HEK293 (cell line): Measurements from ENCODE around the gene SPINDOC.

Experiments
- CTCF ChIA-PET: fragments of 350-600 bp; formaldehyde crosslinking; extraction: SDS; loops from one replicate; lab custom pipeline; 2021; ENCODE audit warnings: antibody characterized with exemption; lab: Yijun Ruan, JAX
- POLR2A ChIA-PET: fragments of 300-600 bp; formaldehyde crosslinking; extraction: SDS; loops from one replicate; lab custom pipeline; 2020; ENCODE audit warnings: antibody characterized with exemption, inconsistent platforms; lab: Yijun Ruan, JAX
- H3K27ac ChIP-seq: fragments of 200-500 bp; sonication (Bioruptor generic); 2 replicates; pipeline ENCODE4 v1.5.1; 2014; ENCODE audit warnings: low read depth, low read length, control low read depth, inconsistent platforms; ENCODE audit errors: extremely low read depth
- H3K36me3 ChIP-seq, 2 experiments: fragments of 200-500 bp in 1 of 2; sonication (Bioruptor generic) in 1 of 2; 1 replicate in 1 of 2; 2 replicates in 1 of 2; pipeline ENCODE4 v1.5.1; 2014 to 2017; ENCODE audit warnings: inconsistent platforms in 2 of 2, low read length in 2 of 2; ENCODE audit not compliant: control insufficient read depth in 2 of 2, insufficient read depth in 1 of 2
- H3K4me1 ChIP-seq: fragments of 200-500 bp; sonication (Bioruptor generic); 2 replicates; pipeline ENCODE4 v1.5.1; 2014; ENCODE audit warnings: mild to moderate bottlenecking, low read length, inconsistent platforms; ENCODE audit not compliant: control insufficient read depth, insufficient read depth
- H3K4me3 ChIP-seq: 2 replicates; pipeline ENCODE4 v1.5.1; 2011; ENCODE audit warnings: low read depth, mild to moderate bottlenecking, control low read depth, low read length, moderate library complexity
- H3K9me3 ChIP-seq: fragments of 200-500 bp; sonication (Bioruptor generic); 2 replicates; pipeline ENCODE4 v1.5.1; 2014; ENCODE audit warnings: low read depth, low read length, inconsistent platforms; ENCODE audit not compliant: control insufficient read depth, insufficient read depth
- IKZF3 ChIP-seq: fragments of 450-650 bp; IDR thresholded peaks from 2 replicates; pipeline ENCODE4 v1.5.0; 2018; ENCODE audit warnings: missing biosample characterization, mild to moderate bottlenecking, missing genetic modification characterization, moderate library complexity
- SP2 ChIP-seq: fragments of 450-650 bp; formaldehyde crosslinking; IDR thresholded peaks from 2 replicates; pipeline ENCODE4 v1.5.1; 2016; ENCODE audit warnings: missing biosample characterization, missing genetic modification characterization
- YY1 ChIP-seq: fragments of 450-650 bp; formaldehyde crosslinking; IDR thresholded peaks from 2 replicates; pipeline ENCODE4 v1.5.1; 2018; ENCODE audit warnings: missing biosample characterization, missing genetic modification characterization
- ZFP69B ChIP-seq: fragments of 450-650 bp; formaldehyde crosslinking; IDR thresholded peaks from 2 replicates; pipeline ENCODE4 v1.5.1; 2016; ENCODE audit warnings: missing biosample characterization, missing genetic modification characterization
- ZNF132 ChIP-seq: fragments of 450-650 bp; formaldehyde crosslinking; IDR thresholded peaks from 2 replicates; pipeline ENCODE4 v1.5.1; 2017; ENCODE audit warnings: missing biosample characterization, missing genetic modification characterization, borderline replicate concordance
- ZNF146 ChIP-seq: fragments of 450-650 bp; formaldehyde crosslinking; IDR thresholded peaks from 2 replicates; pipeline ENCODE4 v1.5.1; 2016; ENCODE audit warnings: missing biosample characterization, missing genetic modification characterization
- ZNF2 ChIP-seq: fragments of 450-650 bp; formaldehyde crosslinking; IDR thresholded peaks from 2 replicates; pipeline ENCODE4 v1.5.1; 2016; ENCODE audit warnings: missing biosample characterization, missing genetic modification characterization
- ZNF366 ChIP-seq: fragments of 450-650 bp; formaldehyde crosslinking; conservative IDR thresholded peaks from 2 replicates; pipeline ENCODE4 v1.5.1; 2016; ENCODE audit warnings: missing biosample characterization, missing genetic modification characterization
- ZNF561 ChIP-seq: fragments of 450-650 bp; IDR thresholded peaks from 2 replicates; pipeline ENCODE4 v1.5.1; 2018; ENCODE audit warnings: missing biosample characterization, missing genetic modification characterization, borderline replicate concordance
- ZNF664 ChIP-seq: fragments of 450-650 bp; formaldehyde crosslinking; IDR thresholded peaks from 2 replicates; pipeline ENCODE4 v1.5.1; 2016; ENCODE audit warnings: missing biosample characterization, missing genetic modification characterization
- TF ChIP-seq, protein P1 (sequence below): fragments of 450-650 bp; formaldehyde crosslinking; IDR thresholded peaks from 2 replicates; pipeline ENCODE4 v1.5.1; 2016; ENCODE audit warnings: missing biosample characterization, missing genetic modification characterization
- TF ChIP-seq, protein P2 (sequence below): fragments of 450-650 bp; formaldehyde crosslinking; IDR thresholded peaks from 2 replicates; pipeline ENCODE4 v1.5.1; 2016; ENCODE audit warnings: missing biosample characterization, missing genetic modification characterization
- TF ChIP-seq, protein P3 (sequence below): fragments of 450-650 bp; formaldehyde crosslinking; IDR thresholded peaks from 2 replicates; pipeline ENCODE4 v1.5.1; 2017; ENCODE audit warnings: missing biosample characterization, missing genetic modification characterization
- TF ChIP-seq, protein P4 (sequence below): fragments of 450-650 bp; formaldehyde crosslinking; IDR thresholded peaks from 2 replicates; pipeline ENCODE4 v1.5.1; 2016; ENCODE audit warnings: missing biosample characterization, missing genetic modification characterization, low read depth
- TF ChIP-seq, protein P5 (sequence below): fragments of 450-650 bp; formaldehyde crosslinking; IDR thresholded peaks from 2 replicates; pipeline ENCODE4 v1.5.1; 2016; ENCODE audit warnings: missing biosample characterization, missing genetic modification characterization
- TF ChIP-seq, protein P6 (sequence below): fragments of 450-650 bp; formaldehyde crosslinking; IDR thresholded peaks from 2 replicates; pipeline ENCODE4 v1.5.1; 2017; ENCODE audit warnings: missing biosample characterization, missing genetic modification characterization
- TF ChIP-seq, protein P7 (sequence below): fragments of 450-650 bp; formaldehyde crosslinking; optimal IDR thresholded peaks from 2 replicates; pipeline ENCODE3; 2016; ENCODE audit warnings: missing biosample characterization, mild to moderate bottlenecking, missing genetic modification characterization
- TF ChIP-seq, protein P8 (sequence below): fragments of 450-650 bp; formaldehyde crosslinking; IDR thresholded peaks from 2 replicates; pipeline ENCODE4 v1.5.1; 2016; ENCODE audit warnings: missing biosample characterization, missing genetic modification characterization

The SPINDOC gene

DNA sequence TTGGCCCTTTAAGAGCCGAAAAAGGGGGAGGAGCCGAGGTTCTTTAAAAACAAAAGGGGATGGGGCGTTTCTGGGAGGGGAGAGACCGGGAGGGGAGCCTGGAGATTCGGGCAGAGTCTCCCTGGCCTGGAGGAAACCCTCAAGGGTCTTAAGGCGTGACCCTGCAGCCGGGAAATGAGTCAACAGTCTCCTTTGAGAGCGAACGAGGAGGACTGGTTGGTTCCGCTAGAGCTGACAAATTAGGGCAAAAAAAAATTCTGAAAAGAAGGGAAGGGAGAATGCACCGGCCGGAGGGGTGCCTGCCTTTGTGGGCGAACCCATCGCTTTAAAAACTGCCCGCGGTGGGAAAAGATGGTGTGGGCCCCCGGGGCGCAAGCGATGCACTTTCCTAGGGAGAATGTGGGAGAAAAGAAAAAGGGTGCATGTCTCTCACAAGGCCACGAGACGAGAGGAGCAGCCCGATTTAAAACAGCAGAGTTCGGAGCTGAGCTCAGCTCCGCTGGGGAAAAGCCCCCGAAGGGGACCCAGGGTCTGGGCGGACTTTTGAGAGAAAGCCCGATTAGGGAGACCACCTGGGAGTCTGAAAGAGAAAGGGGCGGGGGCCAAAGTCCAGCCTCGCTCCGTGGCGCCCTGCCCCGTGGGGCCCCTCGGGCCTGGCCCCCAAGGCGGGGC lies 45.6 kb upstream of the SPINDOC start (continued):
- TF ChIP-seq ZNF146 (tag by site-specific recombination), result no peak
- TF ChIP-seq, protein P1, sequence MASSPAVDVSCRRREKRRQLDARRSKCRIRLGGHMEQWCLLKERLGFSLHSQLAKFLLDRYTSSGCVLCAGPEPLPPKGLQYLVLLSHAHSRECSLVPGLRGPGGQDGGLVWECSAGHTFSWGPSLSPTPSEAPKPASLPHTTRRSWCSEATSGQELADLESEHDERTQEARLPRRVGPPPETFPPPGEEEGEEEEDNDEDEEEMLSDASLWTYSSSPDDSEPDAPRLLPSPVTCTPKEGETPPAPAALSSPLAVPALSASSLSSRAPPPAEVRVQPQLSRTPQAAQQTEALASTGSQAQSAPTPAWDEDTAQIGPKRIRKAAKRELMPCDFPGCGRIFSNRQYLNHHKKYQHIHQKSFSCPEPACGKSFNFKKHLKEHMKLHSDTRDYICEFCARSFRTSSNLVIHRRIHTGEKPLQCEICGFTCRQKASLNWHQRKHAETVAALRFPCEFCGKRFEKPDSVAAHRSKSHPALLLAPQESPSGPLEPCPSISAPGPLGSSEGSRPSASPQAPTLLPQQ, result peak; percentile 86
- 0 out of 2 replicates have a peak, but pooled peaks have one; percentile 42 for TF ChIP-seq ZNF366 (tag by site-specific recombination)
- TF ChIP-seq SP2 (tag by site-specific recombination), result peak; percentile 49
- TF ChIP-seq, protein P2, sequence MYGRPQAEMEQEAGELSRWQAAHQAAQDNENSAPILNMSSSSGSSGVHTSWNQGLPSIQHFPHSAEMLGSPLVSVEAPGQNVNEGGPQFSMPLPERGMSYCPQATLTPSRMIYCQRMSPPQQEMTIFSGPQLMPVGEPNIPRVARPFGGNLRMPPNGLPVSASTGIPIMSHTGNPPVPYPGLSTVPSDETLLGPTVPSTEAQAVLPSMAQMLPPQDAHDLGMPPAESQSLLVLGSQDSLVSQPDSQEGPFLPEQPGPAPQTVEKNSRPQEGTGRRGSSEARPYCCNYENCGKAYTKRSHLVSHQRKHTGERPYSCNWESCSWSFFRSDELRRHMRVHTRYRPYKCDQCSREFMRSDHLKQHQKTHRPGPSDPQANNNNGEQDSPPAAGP (tag by site-specific recombination), result no peak
- peak; percentile 70 for TF ChIP-seq ZFP69B (tag by site-specific recombination)
- TF ChIP-seq, protein P3, sequence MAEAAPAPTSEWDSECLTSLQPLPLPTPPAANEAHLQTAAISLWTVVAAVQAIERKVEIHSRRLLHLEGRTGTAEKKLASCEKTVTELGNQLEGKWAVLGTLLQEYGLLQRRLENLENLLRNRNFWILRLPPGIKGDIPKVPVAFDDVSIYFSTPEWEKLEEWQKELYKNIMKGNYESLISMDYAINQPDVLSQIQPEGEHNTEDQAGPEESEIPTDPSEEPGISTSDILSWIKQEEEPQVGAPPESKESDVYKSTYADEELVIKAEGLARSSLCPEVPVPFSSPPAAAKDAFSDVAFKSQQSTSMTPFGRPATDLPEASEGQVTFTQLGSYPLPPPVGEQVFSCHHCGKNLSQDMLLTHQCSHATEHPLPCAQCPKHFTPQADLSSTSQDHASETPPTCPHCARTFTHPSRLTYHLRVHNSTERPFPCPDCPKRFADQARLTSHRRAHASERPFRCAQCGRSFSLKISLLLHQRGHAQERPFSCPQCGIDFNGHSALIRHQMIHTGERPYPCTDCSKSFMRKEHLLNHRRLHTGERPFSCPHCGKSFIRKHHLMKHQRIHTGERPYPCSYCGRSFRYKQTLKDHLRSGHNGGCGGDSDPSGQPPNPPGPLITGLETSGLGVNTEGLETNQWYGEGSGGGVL (tag by site-specific recombination), result peak; percentile 23; the same call in 1 of the 2 replicates
- TF ChIP-seq, all 188 proteins: peak for 19

DNA sequence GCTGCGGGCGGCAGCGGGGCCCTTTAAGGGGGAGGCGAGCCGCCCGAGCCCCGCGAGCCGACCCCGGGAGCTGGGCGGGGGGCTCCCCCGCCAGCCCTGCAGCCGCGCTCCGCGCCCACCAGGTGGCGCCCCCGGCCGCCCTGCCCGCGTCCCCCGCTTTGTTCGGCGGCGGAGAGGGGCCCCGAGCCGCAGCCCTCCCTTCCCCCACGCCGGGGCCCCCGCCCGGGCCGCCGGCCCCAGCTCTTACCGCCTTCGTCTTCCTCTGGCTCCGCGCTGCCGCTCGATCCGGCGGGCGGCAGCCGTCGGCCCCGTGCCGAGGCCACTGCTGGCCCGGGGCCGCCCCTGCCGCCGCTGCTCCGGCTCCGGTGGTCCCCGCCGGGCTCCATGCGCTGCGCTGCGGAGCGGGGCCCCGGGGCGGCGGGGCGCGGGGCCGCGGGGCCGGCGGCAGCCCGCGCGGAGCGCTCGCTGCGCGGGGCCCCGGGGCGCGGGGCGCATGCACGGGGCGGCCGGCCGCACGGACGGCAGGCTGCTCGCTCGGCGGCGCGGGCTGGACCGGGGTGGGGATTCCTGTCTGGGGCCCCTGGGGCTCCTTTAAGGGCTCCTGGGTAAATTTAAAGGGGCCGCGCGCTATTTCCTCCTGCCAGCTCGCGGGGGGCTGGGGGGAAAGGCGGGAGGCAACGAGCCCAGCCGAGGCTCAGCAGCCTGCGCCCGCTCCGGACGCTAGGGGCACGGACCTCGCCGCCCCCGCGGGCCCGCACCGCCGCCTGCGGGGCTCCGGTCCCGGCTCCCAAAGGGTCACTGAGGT lies 44.8 kb upstream of the SPINDOC start, which contains the start of gene ZFTA:
TSS of gene ZFTA (minus strand) at position 539 of the 805 bp plus-strand sequence. CDS start at position 386, 153 bp downstream.
- peak within 1 kb of the TSS; percentile 51 for H3K4me3 ChIP-seq
- H3K36me3 ChIP-seq, result peaks cover 0 to 21% of the 10 kb centered on the region in 2 experiments; a peak in 1 of 3 replicates
- ChIA-PET CTCF (interaction anchor here (0.6 to 2.7 kb wide), 21 partner anchors 8 to 862 kb away, joined by 3 to 14 read pairs (median 4); no protein-coding TSS in a partner anchor), POLR2A (interaction anchor here (1.0 to 2.3 kb wide), 6 partner anchors 11 to 177 kb away, joined by 3 to 10 read pairs (median 6); partner anchors contain the start of genes MARK2 and RTN3)
- H3K9me3 ChIP-seq, result no peaks in the 10 kb centered on the region
- H3K27ac ChIP-seq, result peak within 1 kb of the TSS; percentile 71; the same call in 1 of the 2 replicates
- TF ChIP-seq YY1 (tag by site-specific recombination), result no peak
- TF ChIP-seq ZNF664, result no peak
- TF ChIP-seq ZNF561 (tag by site-specific recombination), result peak; percentile 30; the same call in 1 of the 2 replicates
- TF ChIP-seq, protein P4, sequence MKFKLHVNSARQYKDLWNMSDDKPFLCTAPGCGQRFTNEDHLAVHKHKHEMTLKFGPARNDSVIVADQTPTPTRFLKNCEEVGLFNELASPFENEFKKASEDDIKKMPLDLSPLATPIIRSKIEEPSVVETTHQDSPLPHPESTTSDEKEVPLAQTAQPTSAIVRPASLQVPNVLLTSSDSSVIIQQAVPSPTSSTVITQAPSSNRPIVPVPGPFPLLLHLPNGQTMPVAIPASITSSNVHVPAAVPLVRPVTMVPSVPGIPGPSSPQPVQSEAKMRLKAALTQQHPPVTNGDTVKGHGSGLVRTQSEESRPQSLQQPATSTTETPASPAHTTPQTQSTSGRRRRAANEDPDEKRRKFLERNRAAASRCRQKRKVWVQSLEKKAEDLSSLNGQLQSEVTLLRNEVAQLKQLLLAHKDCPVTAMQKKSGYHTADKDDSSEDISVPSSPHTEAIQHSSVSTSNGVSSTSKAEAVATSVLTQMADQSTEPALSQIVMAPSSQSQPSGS (tag by site-specific recombination), result no peak
- TF ChIP-seq ZNF2, result no peak
- TF ChIP-seq, protein P5, sequence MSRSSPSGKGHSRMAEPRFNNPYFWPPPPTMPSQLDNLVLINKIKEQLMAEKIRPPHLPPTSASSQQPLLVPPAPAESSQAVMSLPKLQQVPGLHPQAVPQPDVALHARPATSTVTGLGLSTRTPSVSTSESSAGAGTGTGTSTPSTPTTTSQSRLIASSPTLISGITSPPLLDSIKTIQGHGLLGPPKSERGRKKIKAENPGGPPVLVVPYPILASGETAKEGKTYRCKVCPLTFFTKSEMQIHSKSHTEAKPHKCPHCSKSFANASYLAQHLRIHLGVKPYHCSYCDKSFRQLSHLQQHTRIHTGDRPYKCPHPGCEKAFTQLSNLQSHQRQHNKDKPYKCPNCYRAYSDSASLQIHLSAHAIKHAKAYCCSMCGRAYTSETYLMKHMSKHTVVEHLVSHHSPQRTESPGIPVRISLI (tag by site-specific recombination), result no peak
- 0 out of 2 replicates have a peak, but pooled peaks have one; percentile 6 for TF ChIP-seq IKZF3 (tag by site-specific recombination)
- TF ChIP-seq ZNF132 (tag by site-specific recombination), result no peak
- TF ChIP-seq, protein P6, sequence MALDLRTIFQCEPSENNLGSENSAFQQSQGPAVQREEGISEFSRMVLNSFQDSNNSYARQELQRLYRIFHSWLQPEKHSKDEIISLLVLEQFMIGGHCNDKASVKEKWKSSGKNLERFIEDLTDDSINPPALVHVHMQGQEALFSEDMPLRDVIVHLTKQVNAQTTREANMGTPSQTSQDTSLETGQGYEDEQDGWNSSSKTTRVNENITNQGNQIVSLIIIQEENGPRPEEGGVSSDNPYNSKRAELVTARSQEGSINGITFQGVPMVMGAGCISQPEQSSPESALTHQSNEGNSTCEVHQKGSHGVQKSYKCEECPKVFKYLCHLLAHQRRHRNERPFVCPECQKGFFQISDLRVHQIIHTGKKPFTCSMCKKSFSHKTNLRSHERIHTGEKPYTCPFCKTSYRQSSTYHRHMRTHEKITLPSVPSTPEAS (tag by site-specific recombination), result no peak
- TF ChIP-seq, protein P7, sequence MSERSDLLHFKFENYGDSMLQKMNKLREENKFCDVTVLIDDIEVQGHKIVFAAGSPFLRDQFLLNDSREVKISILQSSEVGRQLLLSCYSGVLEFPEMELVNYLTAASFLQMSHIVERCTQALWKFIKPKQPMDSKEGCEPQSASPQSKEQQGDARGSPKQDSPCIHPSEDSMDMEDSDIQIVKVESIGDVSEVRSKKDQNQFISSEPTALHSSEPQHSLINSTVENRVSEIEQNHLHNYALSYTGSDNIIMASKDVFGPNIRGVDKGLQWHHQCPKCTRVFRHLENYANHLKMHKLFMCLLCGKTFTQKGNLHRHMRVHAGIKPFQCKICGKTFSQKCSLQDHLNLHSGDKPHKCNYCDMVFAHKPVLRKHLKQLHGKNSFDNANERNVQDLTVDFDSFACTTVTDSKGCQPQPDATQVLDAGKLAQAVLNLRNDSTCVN (tag by site-specific recombination), result peak; percentile 24
- TF ChIP-seq, protein P8, sequence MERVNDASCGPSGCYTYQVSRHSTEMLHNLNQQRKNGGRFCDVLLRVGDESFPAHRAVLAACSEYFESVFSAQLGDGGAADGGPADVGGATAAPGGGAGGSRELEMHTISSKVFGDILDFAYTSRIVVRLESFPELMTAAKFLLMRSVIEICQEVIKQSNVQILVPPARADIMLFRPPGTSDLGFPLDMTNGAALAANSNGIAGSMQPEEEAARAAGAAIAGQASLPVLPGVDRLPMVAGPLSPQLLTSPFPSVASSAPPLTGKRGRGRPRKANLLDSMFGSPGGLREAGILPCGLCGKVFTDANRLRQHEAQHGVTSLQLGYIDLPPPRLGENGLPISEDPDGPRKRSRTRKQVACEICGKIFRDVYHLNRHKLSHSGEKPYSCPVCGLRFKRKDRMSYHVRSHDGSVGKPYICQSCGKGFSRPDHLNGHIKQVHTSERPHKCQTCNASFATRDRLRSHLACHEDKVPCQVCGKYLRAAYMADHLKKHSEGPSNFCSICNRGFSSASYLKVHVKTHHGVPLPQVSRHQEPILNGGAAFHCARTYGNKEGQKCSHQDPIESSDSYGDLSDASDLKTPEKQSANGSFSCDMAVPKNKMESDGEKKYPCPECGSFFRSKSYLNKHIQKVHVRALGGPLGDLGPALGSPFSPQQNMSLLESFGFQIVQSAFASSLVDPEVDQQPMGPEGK (tag by site-specific recombination), result no peak
- no peaks in the 10 kb centered on the region for H3K4me1 ChIP-seq
